Lower leg skin (tissue), 3 donors: ENCODE data around the gene DMRTB1.

ENCODE experiments used
- CTCF ChIP-seq, 3 donors: fragments of 450-650 bp; IDR thresholded peaks; one replicate each; pipeline ENCODE4 v1.5.1; 2016; ENCODE audit warnings: antibody characterized with exemption in 3 of 3, mild to moderate bottlenecking in 3 of 3, moderate library complexity in 2 of 3
- POLR2A ChIP-seq, 2 donors: fragments of 450-650 bp; IDR thresholded peaks; one replicate each; pipeline ENCODE4 v1.6.1; 2016 to 2017; ENCODE audit warnings: antibody characterized with exemption in 2 of 2, mild to moderate bottlenecking in 1 of 2, moderate library complexity in 1 of 2

- TF ChIP-seq POLR2A (IDR thresholded peaks at IDR 0.05) (no peak), CTCF (IDR thresholded peaks at IDR 0.05) (no peak)
Observed at GRCh38 chr1:53449021-53449420, 10.2 kb upstream of the DMRTB1 start.
